HG02981 (cell line): Measurements from ENCODE around the gene PHF2.

Experiments used
- ATAC-seq: cut with Tn5 transposase; IDR thresholded peaks from one replicate; pipeline ENCODE4 v1.9.1; 2021; ENCODE audit warnings: mild to moderate bottlenecking, moderate library complexity; ENCODE audit not compliant: unreplicated experiment

PHF2 gene

GRCh38 chr9:93697352-93698139 is 121.2 kb downstream of the PHF2 start:
- ATAC-seq: no peak

- ATAC-seq: no peak
These were observed 121.9 kb downstream of the PHF2 start for GRCh38 chr9:93698140-93698908.

- ATAC-seq: no peak
These were observed 123.3 kb downstream of the PHF2 start for GRCh38 chr9:93699650-93700049.

- ATAC-seq: no peak
These were observed 125.3 kb downstream of the PHF2 start for GRCh38 chr9:93701494-93702218.

- ATAC-seq: no peak
These were observed 125.9 kb downstream of the PHF2 start for GRCh38 chr9:93702261-93702660.

- no peak for ATAC-seq
These were observed 132.1 kb downstream of the PHF2 start for GRCh38 chr9:93708289-93708986.

- no peak for ATAC-seq
These were observed 132.6 kb downstream of the PHF2 start for GRCh38 chr9:93708987-93709302.

- ATAC-seq: no peak
These were observed 133.4 kb downstream of the PHF2 start for GRCh38 chr9:93709600-93710369.

GRCh38 chr9:93710370-93710723 is 134.0 kb downstream of the PHF2 start:
- ATAC-seq: no peak

GRCh38 chr9:93711002-93711401 is 134.6 kb downstream of the PHF2 start:
- ATAC-seq: no peak

GRCh38 chr9:93712896-93713295 is 136.5 kb downstream of the PHF2 start:
- no peak for ATAC-seq

- no peak for ATAC-seq
These were observed 137.3 kb downstream of the PHF2 start for GRCh38 chr9:93713716-93714115.

GRCh38 chr9:93721417-93721965 is 145.1 kb downstream of the PHF2 start:
- no peak for ATAC-seq

GRCh38 chr9:93724852-93725251 is 148.5 kb downstream of the PHF2 start:
- ATAC-seq: no peak

- ATAC-seq: no peak
These were observed 149.0 kb downstream of the PHF2 start for GRCh38 chr9:93725382-93725781.

GRCh38 chr9:93726147-93726546 is 149.8 kb downstream of the PHF2 start:
- ATAC-seq: no peak
